PC-3 (cell line): ENCODE measurements around the gene NUCB1.

Source experiments
- CTCF ChIP-seq: fragments of 300-600 bp; sonication (generic); conservative IDR thresholded peaks from 2 replicates; pipeline ENCODE4 v1.5.1; 2017; ENCODE audit warnings: antibody characterized with exemption, low read depth, mild to moderate bottlenecking, low read length
- EZH2phosphoT487 ChIP-seq: fragments of 300-600 bp; sonication (generic); IDR thresholded peaks from 2 replicates; pipeline ENCODE4 v1.6.1; 2018; ENCODE audit warnings: mild to moderate bottlenecking, antibody characterized with exemption, low read length, borderline replicate concordance

GRCh38 chr19:48881741-48882657, 18.1 kb upstream of the NUCB1 start:
- TF ChIP-seq CTCF = no peak
- no peak for TF ChIP-seq EZH2phosphoT487
